Activated T-helper 17 cell treated with anti-CD3 and anti-CD28 coated beads, Interleukin-2, amount 50 U/mL, for 72 hours (primary cell): ENCODE data around the gene PDGFRB. TPM values are rescaled to one million over a fixed set of nuclear protein-coding genes. Genes with fewer than 3 reads are reported as not detected.
A peak's percentile ranks its signal among the peaks of the same experiment; 100 is the strongest.

Source experiments
- ATAC-seq: fragments of 150-1000 bp; cut with Tn5 transposase; replicated peaks from 2 replicates; pipeline ENCODE4 v1.10.0; 2021; ENCODE audit warnings: mild to moderate bottlenecking, moderate library complexity
- H3K27ac Mint-ChIP-seq: one replicate; pipeline ENCODE4 v1.8.0; 2022; ENCODE audit warnings: mixed read lengths
- H3K27me3 Mint-ChIP-seq: one replicate; pipeline ENCODE4 v1.8.0; 2022; ENCODE audit warnings: mixed read lengths
- H3K36me3 Mint-ChIP-seq: one replicate; pipeline ENCODE4 v1.8.0; 2022; ENCODE audit warnings: low read depth, mild to moderate bottlenecking, mixed read lengths
- H3K4me1 Mint-ChIP-seq: one replicate; pipeline ENCODE4 v1.8.0; 2022; ENCODE audit warnings: mixed read lengths
- H3K4me3 Mint-ChIP-seq: one replicate; pipeline ENCODE4 v1.8.0; 2022; ENCODE audit warnings: mild to moderate bottlenecking, mixed read lengths
- H3K9me3 Mint-ChIP-seq: one replicate; pipeline ENCODE4 v1.8.0; 2022; ENCODE audit warnings: mixed read lengths
- total RNA-seq, 2 donors: library from RNA; stranded (reverse); gene quantifications; one replicate each; pipeline ENCODE4 v1.2.3, GENCODE V29; 2022

Gene PDGFRB
- total RNA-seq, 2 donors from 2014 or later = 0.26 to 0.76 TPM

- Mint-ChIP-seq H3K27me3 (peaks cover 22% of the 10 kb centered on the region), H3K36me3 (no peaks in the 10 kb centered on the region), H3K4me1 (peaks cover 6% of the 10 kb centered on the region), H3K27ac (no peak overlapping the region), H3K9me3 (no peaks in the 10 kb centered on the region), H3K4me3 (no peak overlapping the region)
- ATAC-seq = peak; percentile 43
These were observed 2.8 kb downstream of the PDGFRB start for GRCh38 chr5:150152636-150153462.

- no peaks in the 10 kb centered on the region for H3K36me3 Mint-ChIP-seq
- ATAC-seq = no peak
- H3K9me3 Mint-ChIP-seq = no peaks in the 10 kb centered on the region
- H3K27ac Mint-ChIP-seq = no peak overlapping the region
- H3K4me1 Mint-ChIP-seq = no peaks in the 10 kb centered on the region
- H3K27me3 Mint-ChIP-seq = peaks cover 14% of the 10 kb centered on the region
- H3K4me3 Mint-ChIP-seq = no peak overlapping the region
These were observed 6.0 kb downstream of the PDGFRB start for GRCh38 chr5:150149618-150150017.

- no peak for ATAC-seq
- H3K4me1 Mint-ChIP-seq = no peaks in the 10 kb centered on the region
- H3K9me3 Mint-ChIP-seq = no peaks in the 10 kb centered on the region
- peaks cover 6% of the 10 kb centered on the region for H3K27me3 Mint-ChIP-seq
- no peak overlapping the region for H3K27ac Mint-ChIP-seq
- H3K36me3 Mint-ChIP-seq = no peaks in the 10 kb centered on the region
- no peak overlapping the region for H3K4me3 Mint-ChIP-seq
These were observed 7.3 kb downstream of the PDGFRB start for GRCh38 chr5:150148117-150148927.

DNA sequence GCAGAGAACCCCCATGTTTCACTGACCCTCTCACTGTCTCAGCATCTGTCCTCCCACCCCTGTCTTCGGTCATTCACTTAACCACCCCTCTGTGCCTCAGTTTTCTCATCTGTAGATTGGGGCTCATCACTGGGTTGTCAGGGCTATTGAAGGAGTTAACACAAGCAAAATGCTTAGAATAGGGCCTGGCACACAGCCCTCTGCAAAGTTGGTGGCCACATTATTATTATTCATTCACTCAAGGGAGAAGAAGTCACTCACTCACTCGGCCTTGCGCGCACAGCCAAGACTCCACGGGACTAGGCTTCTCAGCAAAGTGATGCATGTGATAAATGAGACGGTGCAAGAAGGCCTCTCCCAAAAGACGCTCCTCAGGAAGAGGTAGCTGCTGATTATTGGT, 8.0 kb downstream of the PDGFRB start:
- Mint-ChIP-seq H3K9me3 (no peaks in the 10 kb centered on the region), H3K36me3 (no peaks in the 10 kb centered on the region), H3K4me1 (no peaks in the 10 kb centered on the region), H3K27ac (no peak overlapping the region), H3K27me3 (peaks cover 6% of the 10 kb centered on the region), H3K4me3 (no peak overlapping the region)
- ATAC-seq = no peak

- Mint-ChIP-seq H3K27me3 (peaks cover 6% of the 10 kb centered on the region), H3K9me3 (no peaks in the 10 kb centered on the region), H3K4me1 (no peaks in the 10 kb centered on the region), H3K27ac (no peak overlapping the region), H3K36me3 (no peaks in the 10 kb centered on the region), H3K4me3 (no peak overlapping the region)
- no peak for ATAC-seq
These were observed 8.6 kb downstream of the PDGFRB start for GRCh38 chr5:150146862-150147601.

- H3K27ac Mint-ChIP-seq = no peak overlapping the region
- H3K36me3 Mint-ChIP-seq = no peaks in the 10 kb centered on the region
- peaks cover 6% of the 10 kb centered on the region for H3K27me3 Mint-ChIP-seq
- H3K4me3 Mint-ChIP-seq = no peak overlapping the region
- ATAC-seq = no peak
- H3K4me1 Mint-ChIP-seq = no peaks in the 10 kb centered on the region
- H3K9me3 Mint-ChIP-seq = no peaks in the 10 kb centered on the region
These were observed 9.4 kb downstream of the PDGFRB start for GRCh38 chr5:150146235-150146634.

DNA sequence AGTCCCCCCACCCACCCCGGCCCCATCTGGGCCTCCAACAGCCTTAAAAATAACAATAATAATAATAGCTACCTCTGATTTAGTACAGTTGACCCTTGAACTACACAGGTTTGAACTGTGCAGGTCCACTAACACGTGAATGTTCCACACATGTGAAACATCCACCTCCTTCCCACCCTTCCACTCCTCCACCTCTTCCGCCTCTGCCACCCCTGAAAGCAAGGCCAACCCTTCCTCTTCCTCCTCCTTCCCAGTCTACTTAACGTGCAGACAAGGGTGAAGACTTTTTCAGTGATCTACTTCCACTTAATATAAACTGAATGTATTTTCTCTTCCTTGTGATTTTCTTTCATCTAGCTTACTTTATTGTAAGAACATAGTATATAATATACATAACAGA, 10.8 kb downstream of the PDGFRB start:
- Mint-ChIP-seq H3K27me3 (peaks cover 6% of the 10 kb centered on the region), H3K36me3 (no peaks in the 10 kb centered on the region), H3K27ac (no peak overlapping the region), H3K9me3 (no peaks in the 10 kb centered on the region), H3K4me1 (no peaks in the 10 kb centered on the region), H3K4me3 (no peak overlapping the region)
- ATAC-seq = no peak

- H3K4me3 Mint-ChIP-seq = no peak overlapping the region
- H3K27ac Mint-ChIP-seq = no peak overlapping the region
- peaks cover 6% of the 10 kb centered on the region for H3K27me3 Mint-ChIP-seq
- H3K4me1 Mint-ChIP-seq = no peaks in the 10 kb centered on the region
- H3K9me3 Mint-ChIP-seq = no peaks in the 10 kb centered on the region
- no peak for ATAC-seq
- no peaks in the 10 kb centered on the region for H3K36me3 Mint-ChIP-seq
These were observed 11.3 kb downstream of the PDGFRB start for GRCh38 chr5:150144246-150144801.

DNA sequence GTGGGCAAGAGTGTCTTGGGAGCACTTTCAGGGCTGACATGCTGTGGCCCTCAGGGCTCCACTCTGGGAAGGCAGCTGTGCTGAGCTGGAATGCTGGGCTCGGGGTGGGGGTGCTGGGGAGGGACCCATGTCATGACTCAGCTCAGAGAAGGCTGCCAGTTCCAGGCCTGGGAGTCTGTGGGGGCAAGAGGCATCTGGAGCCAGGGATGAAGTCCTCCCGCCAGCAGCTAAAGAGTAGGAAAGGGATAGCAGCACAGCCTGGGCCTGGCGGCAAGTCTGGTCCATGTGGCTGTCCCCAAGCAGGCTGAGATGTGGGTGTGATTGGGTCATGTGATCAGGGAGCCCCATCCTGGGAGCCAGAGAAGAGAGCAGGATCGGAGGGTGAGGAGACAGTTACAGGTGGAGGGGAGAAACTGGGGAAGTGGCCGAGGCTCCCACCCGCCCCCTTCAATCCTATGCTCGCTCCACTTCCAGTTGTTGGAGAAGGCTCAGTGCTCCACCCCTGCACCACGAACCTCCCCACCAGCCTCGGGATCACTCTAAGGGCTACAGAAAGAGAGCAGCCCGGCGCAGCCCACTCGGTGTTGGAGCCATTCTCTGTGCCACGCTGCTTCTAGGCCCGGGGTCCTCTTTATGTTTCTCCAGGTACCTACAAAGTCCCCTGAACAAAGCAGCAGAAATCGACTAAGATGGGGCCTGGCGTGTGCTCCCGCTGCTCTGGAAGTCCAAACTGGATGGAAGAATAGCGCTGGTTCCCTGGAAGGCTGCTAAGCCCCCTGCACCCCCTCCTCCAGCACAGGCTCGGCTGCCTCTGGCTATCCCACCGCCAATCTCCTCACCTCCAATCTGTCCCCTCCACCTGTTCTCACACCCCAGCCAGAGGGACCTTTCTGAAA, 12.0 kb downstream of the PDGFRB start:
- H3K27me3 Mint-ChIP-seq = peaks cover 6% of the 10 kb centered on the region
- H3K27ac Mint-ChIP-seq = no peak overlapping the region
- H3K4me1 Mint-ChIP-seq = no peaks in the 10 kb centered on the region
- no peak overlapping the region for H3K4me3 Mint-ChIP-seq
- no peaks in the 10 kb centered on the region for H3K36me3 Mint-ChIP-seq
- H3K9me3 Mint-ChIP-seq = no peaks in the 10 kb centered on the region
- no peak for ATAC-seq

- H3K4me1 Mint-ChIP-seq = no peaks in the 10 kb centered on the region
- ATAC-seq = no peak
- H3K9me3 Mint-ChIP-seq = no peaks in the 10 kb centered on the region
These were observed 12.7 kb downstream of the PDGFRB start for GRCh38 chr5:150142959-150143349.

GRCh38 chr5:150142185-150142958, 13.3 kb downstream of the PDGFRB start:
- H3K36me3 Mint-ChIP-seq = no peaks in the 10 kb centered on the region
- H3K9me3 Mint-ChIP-seq = no peaks in the 10 kb centered on the region
- H3K4me1 Mint-ChIP-seq = no peaks in the 10 kb centered on the region
- peaks cover 6% of the 10 kb centered on the region for H3K27me3 Mint-ChIP-seq
- no peak for ATAC-seq
- H3K4me3 Mint-ChIP-seq = no peak overlapping the region
- H3K27ac Mint-ChIP-seq = no peak overlapping the region

More at GRCh38 chr5:150142959-150143349, 12.7 kb downstream of the PDGFRB start:
- H3K36me3 Mint-ChIP-seq = no peaks in the 10 kb centered on the region
- no peak overlapping the region for H3K27ac Mint-ChIP-seq
- H3K27me3 Mint-ChIP-seq = peaks cover 6% of the 10 kb centered on the region
- no peak overlapping the region for H3K4me3 Mint-ChIP-seq

- ATAC-seq = no peak
- Mint-ChIP-seq H3K27me3 (peaks cover 6% of the 10 kb centered on the region), H3K4me3 (no peak overlapping the region), H3K36me3 (no peaks in the 10 kb centered on the region), H3K4me1 (no peaks in the 10 kb centered on the region), H3K9me3 (no peaks in the 10 kb centered on the region), H3K27ac (no peak overlapping the region)
These were observed 14.0 kb downstream of the PDGFRB start for GRCh38 chr5:150141544-150142184.
